Loucy (cell line): ENCODE measurements around the gene FOXF1.

Source experiments
- H2AFZ ChIP-seq: fragments of 200-600 bp; sonication (generic); 2 replicates; pipeline ENCODE4 v1.6.0; 2016; ENCODE audit warnings: antibody characterized with exemption, mild to moderate bottlenecking, low read length, moderate library complexity
- H3F3A ChIP-seq: fragments of 200-600 bp; 2 replicates; pipeline ENCODE4 v1.6.0; 2016; ENCODE audit warnings: antibody characterized with exemption, low read depth, mild to moderate bottlenecking
- H3K27me3 ChIP-seq: fragments of 200-600 bp; sonication (generic); 2 replicates; pipeline ENCODE4 v1.6.1; 2014; ENCODE audit warnings: low read length, mild to moderate bottlenecking; ENCODE audit not compliant: insufficient read depth, poor library complexity, severe bottlenecking
- H3K36me3 ChIP-seq: fragments of 200-600 bp; sonication (generic); 2 replicates; pipeline ENCODE4 v1.6.1; 2016; ENCODE audit warnings: low read length; ENCODE audit not compliant: insufficient read depth
- H3K4me1 ChIP-seq: fragments of 200-600 bp; sonication (generic); 2 replicates; pipeline ENCODE4 v1.5.1; 2014; ENCODE audit warnings: low read length, mild to moderate bottlenecking; ENCODE audit not compliant: insufficient read depth, poor library complexity, severe bottlenecking
- H3K4me2 ChIP-seq: fragments of 200-600 bp; sonication (generic); 2 replicates; pipeline ENCODE4 v1.6.0; 2014; ENCODE audit warnings: antibody characterized with exemption, low read length, low read depth, mild to moderate bottlenecking; ENCODE audit not compliant: poor library complexity, severe bottlenecking
- H3K4me3 ChIP-seq: fragments of 200-600 bp; sonication (generic); 2 replicates; pipeline ENCODE4 v1.5.1; 2014; ENCODE audit warnings: low read length, mild to moderate bottlenecking, mixed read lengths; ENCODE audit not compliant: poor library complexity, severe bottlenecking
- H3K79me2 ChIP-seq: fragments of 200-600 bp; sonication (generic); 2 replicates; pipeline ENCODE4 v1.6.1; 2014; ENCODE audit warnings: low read length; ENCODE audit not compliant: insufficient read depth
- H3K9ac ChIP-seq: fragments of 200-600 bp; sonication (generic); 2 replicates; pipeline ENCODE4 v1.6.0; 2014; ENCODE audit warnings: mild to moderate bottlenecking, low read depth, low read length, moderate library complexity; ENCODE audit not compliant: poor library complexity, severe bottlenecking
- H3K9me2 ChIP-seq: fragments of 200-600 bp; sonication (generic); replicated peaks from 2 replicates; pipeline ENCODE4 v1.6.1; 2016; ENCODE audit warnings: low read depth, low read length, mixed read lengths
- H3K9me3 ChIP-seq: fragments of 200-600 bp; sonication (generic); 2 replicates; pipeline ENCODE4 v1.6.1; 2014; ENCODE audit warnings: mild to moderate bottlenecking, antibody characterized with exemption, low read length, low read depth; ENCODE audit not compliant: insufficient read depth
- H4K20me1 ChIP-seq: fragments of 200-600 bp; sonication (generic); 2 replicates; pipeline ENCODE4 v1.6.0; 2014; ENCODE audit warnings: antibody characterized with exemption, low read length, mild to moderate bottlenecking; ENCODE audit not compliant: insufficient read depth, poor library complexity, severe bottlenecking
- CTCF ChIP-seq: fragments of 200-600 bp; sonication (generic); conservative IDR thresholded peaks from 2 replicates; pipeline ENCODE4 v1.5.1; 2014; ENCODE audit warnings: mild to moderate bottlenecking, antibody characterized with exemption, low read length
- EZH2phosphoT487 ChIP-seq: fragments of 200-600 bp; IDR thresholded peaks from 2 replicates; pipeline ENCODE4 v1.6.1; 2018; ENCODE audit warnings: antibody characterized with exemption, mild to moderate bottlenecking, moderate library complexity, borderline replicate concordance

Gene FOXF1

GRCh38 chr16:86549076-86549892, 39.0 kb downstream of the FOXF1 start:
- H3K79me2 ChIP-seq, result peaks cover 3% of the 10 kb centered on the region
- no peaks in the 10 kb centered on the region for H3K9me3 ChIP-seq
- no peaks in the 10 kb centered on the region for H4K20me1 ChIP-seq
- H3K27me3 ChIP-seq, result no peaks in the 10 kb centered on the region
- no peaks in the 10 kb centered on the region for H3K36me3 ChIP-seq
- H3K4me3 ChIP-seq, result no peak overlapping the region
- no peak overlapping the region for H3K9ac ChIP-seq
- H2AFZ ChIP-seq, result no peak overlapping the region
- H3K9me2 ChIP-seq, result no peaks in the 10 kb centered on the region
- H3K4me2 ChIP-seq, result no peak overlapping the region
- TF ChIP-seq EZH2phosphoT487 (no peak), CTCF (peak; percentile 26; the same call in 1 of the 2 replicates)
- no peaks in the 10 kb centered on the region for H3F3A ChIP-seq
- H3K4me1 ChIP-seq, result peaks cover 3% of the 10 kb centered on the region

GRCh38 chr16:86549893-86550190, 39.5 kb downstream of the FOXF1 start:
- Histone ChIP-seq H3K4me3 (no peak overlapping the region), H3K79me2 (peaks cover 9% of the 10 kb centered on the region), H3K4me2 (no peak overlapping the region), H3K36me3 (no peaks in the 10 kb centered on the region), H3K9me2 (no peaks in the 10 kb centered on the region), H3K27me3 (no peaks in the 10 kb centered on the region), H3F3A (no peaks in the 10 kb centered on the region), H2AFZ (no peak overlapping the region), H3K9me3 (no peaks in the 10 kb centered on the region), H3K4me1 (peaks cover 7% of the 10 kb centered on the region), H3K9ac (no peak overlapping the region), H4K20me1 (no peaks in the 10 kb centered on the region)
- TF ChIP-seq EZH2phosphoT487 (no peak), CTCF (no peak)

GRCh38 chr16:86550281-86550680, 40.0 kb downstream of the FOXF1 start:
- Histone ChIP-seq H3K36me3 (no peaks in the 10 kb centered on the region), H3K9me2 (no peaks in the 10 kb centered on the region), H2AFZ (no peak overlapping the region), H3K79me2 (peaks cover 9% of the 10 kb centered on the region), H3K27me3 (no peaks in the 10 kb centered on the region), H3F3A (no peaks in the 10 kb centered on the region), H3K4me2 (no peak overlapping the region), H3K4me1 (peaks cover 7% of the 10 kb centered on the region), H4K20me1 (no peaks in the 10 kb centered on the region), H3K4me3 (no peak overlapping the region), H3K9ac (no peak overlapping the region), H3K9me3 (no peaks in the 10 kb centered on the region)
- no peak for TF ChIP-seq CTCF
- no peak for TF ChIP-seq EZH2phosphoT487
